AG09309 (cell line): ENCODE results near the gene PPARGC1A.

Source experiments
- DNase-seq: peaks from one replicate; pipeline ENCODE4 v3.0.0-alpha.2; 2010; ENCODE audit warnings: low read depth
- H3K4me3 ChIP-seq: 2 replicates; pipeline ENCODE4 v1.5.1; 2011; ENCODE audit warnings: mild to moderate bottlenecking, low read depth, low read length, moderate library complexity; ENCODE audit not compliant: control insufficient read depth
- CTCF ChIP-seq: IDR thresholded peaks from 2 replicates; pipeline ENCODE4 v1.5.1; 2011; ENCODE audit warnings: mild to moderate bottlenecking, low read depth, low read length, inconsistent platforms; ENCODE audit not compliant: insufficient read depth, control insufficient read depth; ENCODE audit errors: missing control alignments

PPARGC1A gene

GRCh38 chr4:23853986-23854660, 35.7 kb downstream of the PPARGC1A start:
- H3K4me3 ChIP-seq, result no peak overlapping the region
- no peak for TF ChIP-seq CTCF
- DNase-seq, result no peak

GRCh38 chr4:23851464-23851863, 38.4 kb downstream of the PPARGC1A start:
- no peak for TF ChIP-seq CTCF
- H3K4me3 ChIP-seq, result no peak overlapping the region
- DNase-seq, result no peak

GRCh38 chr4:23847158-23847557, 42.7 kb downstream of the PPARGC1A start:
- no peak overlapping the region for H3K4me3 ChIP-seq
- no peak for DNase-seq
- no peak for TF ChIP-seq CTCF

- no peak for DNase-seq
- no peak overlapping the region for H3K4me3 ChIP-seq
- no peak for TF ChIP-seq CTCF
Measured at GRCh38 chr4:23844961-23845360, 44.9 kb downstream of the PPARGC1A start.

GRCh38 chr4:23839279-23839678, 50.6 kb downstream of the PPARGC1A start:
- no peak for TF ChIP-seq CTCF
- no peak for DNase-seq
- H3K4me3 ChIP-seq, result no peak overlapping the region

- TF ChIP-seq CTCF, result no peak
- DNase-seq, result no peak
- no peak overlapping the region for H3K4me3 ChIP-seq
Measured at GRCh38 chr4:23838607-23839006, 51.2 kb downstream of the PPARGC1A start.
